ENCODE measurements around the gene HRH1. TPM values are rescaled to one million over a fixed set of nuclear protein-coding genes. Genes with fewer than 3 reads are reported as not detected.

HRH1 gene
- total RNA-seq, 1 experiment from 2014 or later, result 4.6 TPM

DNA sequence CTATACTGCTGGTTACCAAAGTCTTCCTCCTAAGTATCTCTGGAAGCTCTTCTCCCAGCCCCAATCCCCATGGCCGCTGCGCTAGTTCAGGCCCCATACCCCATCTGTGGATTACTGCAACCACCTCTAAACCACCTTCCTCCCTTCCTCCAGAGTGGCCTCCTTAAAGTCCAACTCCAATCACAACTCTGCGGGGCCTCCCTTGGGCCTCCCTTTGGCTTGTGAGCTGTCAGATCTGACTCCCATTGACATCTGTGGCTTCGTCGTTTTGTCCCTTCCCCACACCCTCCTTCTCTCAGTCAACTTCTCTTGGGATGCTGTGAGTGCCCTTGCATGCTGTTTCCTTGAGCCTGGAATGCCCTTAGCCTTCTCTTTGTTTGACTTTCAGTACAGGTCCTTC is 9.3 kb upstream of the HRH1 start:
- ChIA-PET CTCF (no interaction called here), POLR2A (interaction anchor here (0.6 kb wide), 1 partner anchor 227 kb away, joined by 3 read pairs; no protein-coding TSS in a partner anchor)
- DNase-seq (ENCODE audit: low read depth, low spot score) (no peak), ATAC-seq (no peak)
- no peaks in the 10 kb centered on the region for H3K9me3 ChIP-seq (ENCODE audit: control insufficient read depth, insufficient read depth, low read depth, low read length)
- H3K36me3 ChIP-seq (ENCODE audit: control insufficient read depth, insufficient read depth, low read length), result no peaks in the 10 kb centered on the region
- TF ChIP-seq, protein P1, sequence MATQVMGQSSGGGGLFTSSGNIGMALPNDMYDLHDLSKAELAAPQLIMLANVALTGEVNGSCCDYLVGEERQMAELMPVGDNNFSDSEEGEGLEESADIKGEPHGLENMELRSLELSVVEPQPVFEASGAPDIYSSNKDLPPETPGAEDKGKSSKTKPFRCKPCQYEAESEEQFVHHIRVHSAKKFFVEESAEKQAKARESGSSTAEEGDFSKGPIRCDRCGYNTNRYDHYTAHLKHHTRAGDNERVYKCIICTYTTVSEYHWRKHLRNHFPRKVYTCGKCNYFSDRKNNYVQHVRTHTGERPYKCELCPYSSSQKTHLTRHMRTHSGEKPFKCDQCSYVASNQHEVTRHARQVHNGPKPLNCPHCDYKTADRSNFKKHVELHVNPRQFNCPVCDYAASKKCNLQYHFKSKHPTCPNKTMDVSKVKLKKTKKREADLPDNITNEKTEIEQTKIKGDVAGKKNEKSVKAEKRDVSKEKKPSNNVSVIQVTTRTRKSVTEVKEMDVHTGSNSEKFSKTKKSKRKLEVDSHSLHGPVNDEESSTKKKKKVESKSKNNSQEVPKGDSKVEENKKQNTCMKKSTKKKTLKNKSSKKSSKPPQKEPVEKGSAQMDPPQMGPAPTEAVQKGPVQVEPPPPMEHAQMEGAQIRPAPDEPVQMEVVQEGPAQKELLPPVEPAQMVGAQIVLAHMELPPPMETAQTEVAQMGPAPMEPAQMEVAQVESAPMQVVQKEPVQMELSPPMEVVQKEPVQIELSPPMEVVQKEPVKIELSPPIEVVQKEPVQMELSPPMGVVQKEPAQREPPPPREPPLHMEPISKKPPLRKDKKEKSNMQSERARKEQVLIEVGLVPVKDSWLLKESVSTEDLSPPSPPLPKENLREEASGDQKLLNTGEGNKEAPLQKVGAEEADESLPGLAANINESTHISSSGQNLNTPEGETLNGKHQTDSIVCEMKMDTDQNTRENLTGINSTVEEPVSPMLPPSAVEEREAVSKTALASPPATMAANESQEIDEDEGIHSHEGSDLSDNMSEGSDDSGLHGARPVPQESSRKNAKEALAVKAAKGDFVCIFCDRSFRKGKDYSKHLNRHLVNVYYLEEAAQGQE (IDR thresholded peaks at IDR 0.05; ENCODE audit: insufficient read depth in 1 of 2, low read depth in 2 of 2, low read length in 1 of 2), result no peak
- no peak for TF ChIP-seq POLR2AphosphoS5 (IDR thresholded peaks at IDR 0.05; ENCODE audit: low read depth, low read length)
- no peak for TF ChIP-seq SIN3A (IDR thresholded peaks at IDR 0.05; ENCODE audit: borderline replicate concordance, insufficient read depth, low read depth, low read length)
- TF ChIP-seq CTCF (IDR thresholded peaks at IDR 0.05), result no peak
- no peak for TF ChIP-seq TCF7L2 (IDR thresholded peaks at IDR 0.05; ENCODE audit: low read depth, low read length)
- H3K4me1 ChIP-seq (ENCODE audit: control insufficient read depth, insufficient read depth, low read length), result no peaks in the 10 kb centered on the region
- no peak overlapping the region for H3K27ac ChIP-seq (ENCODE audit: low read length)
- in situ Hi-C loops (cut with HindIII; ENCODE audit: low pct_unique_long_range_greater_than_20kb, low sequenced_read_pairs) (no loop called here), intact Hi-C loops (cut with micrococcal nuclease; ENCODE audit: unreplicated experiment) (no loop called here)
- no TSS peak for BruUV-seq (replicated peaks)
- no peaks in the 10 kb centered on the region for H3K27me3 ChIP-seq (ENCODE audit: control insufficient read depth, insufficient read depth, low read length)
- H3K4me3 ChIP-seq (ENCODE audit: low read depth in 2 of 2, low read length in 2 of 2), result no peak overlapping the region

- ATAC-seq (no peak), DNase-seq (ENCODE audit: low read depth, low spot score) (no peak)
- CTCF ChIA-PET, result no interaction called here
- H3K4me3 ChIP-seq (ENCODE audit: low read depth in 2 of 2, low read length in 2 of 2), result no peak overlapping the region
- H3K27me3 ChIP-seq (ENCODE audit: control insufficient read depth, insufficient read depth, low read length), result no peaks in the 10 kb centered on the region
- no peak for TF ChIP-seq CTCF (IDR thresholded peaks at IDR 0.05)
- TF ChIP-seq TCF7L2 (IDR thresholded peaks at IDR 0.05; ENCODE audit: low read depth, low read length), result no peak
- no peak for TF ChIP-seq POLR2AphosphoS5 (IDR thresholded peaks at IDR 0.05; ENCODE audit: low read depth, low read length)
- TF ChIP-seq, protein P1 (IDR thresholded peaks at IDR 0.05; ENCODE audit: insufficient read depth in 1 of 2, low read depth in 2 of 2, low read length in 1 of 2), result no peak
- H3K9me3 ChIP-seq (ENCODE audit: control insufficient read depth, insufficient read depth, low read depth, low read length), result no peaks in the 10 kb centered on the region
- no peaks in the 10 kb centered on the region for H3K36me3 ChIP-seq (ENCODE audit: control insufficient read depth, insufficient read depth, low read length)
- POLR2A ChIA-PET, result no interaction called here
- intact Hi-C loops (cut with micrococcal nuclease; ENCODE audit: unreplicated experiment), result no loop called here
- in situ Hi-C loops (cut with HindIII; ENCODE audit: low pct_unique_long_range_greater_than_20kb, low sequenced_read_pairs), result no loop called here
- no TSS peak for BruUV-seq (replicated peaks)
- H3K27ac ChIP-seq (ENCODE audit: low read length), result no peak overlapping the region
- H3K4me1 ChIP-seq (ENCODE audit: control insufficient read depth, insufficient read depth, low read length), result no peaks in the 10 kb centered on the region
Observed at GRCh38 chr3:11145888-11146287, 8.4 kb upstream of the HRH1 start.

Data from Panc1 (cell line).